Frontal cortex (tissue), 4 donors: ENCODE results near the gene RALGDS. TPM values are rescaled to one million over a fixed set of nuclear protein-coding genes. Genes with fewer than 3 reads are reported as not detected.

ENCODE experiments used
- DNase-seq, 2 donors: peaks; one replicate each; pipeline ENCODE4 v3.0.0; 2012; ENCODE audit warnings: low spot score in 2 of 2
- FAIRE-seq: peaks from 2 replicates; lab custom pipeline; 2012; peaks lifted over from hg19 to GRCh38; lab: Jason Lieb, UNC
- total RNA-seq: library from RNA; depleted of rRNA; stranded (reverse); fragments of >200 nt; gene quantifications from one replicate; pipeline ENCODE4 v1.2.3, GENCODE V29; 2014
- donor health status: control.
- donor health status: control.
- donor health status: control.

The RALGDS gene
- total RNA-seq, 1 donor from 2014 or later: 79.9 TPM

GRCh38 chr9:133121915-133122550 is 993 bp upstream of the RALGDS start:
- FAIRE-seq (no peak), DNase-seq (no peak)

- no peak for DNase-seq
- FAIRE-seq: no peak
Measured at GRCh38 chr9:133120501-133121197, 391 bp downstream of the RALGDS start.

- no peak for DNase-seq
- FAIRE-seq: no peak
Measured at GRCh38 chr9:133119846-133120500, 1.1 kb downstream of the RALGDS start.

GRCh38 chr9:133119103-133119845 is 1.8 kb downstream of the RALGDS start:
- FAIRE-seq: no peak

GRCh38 chr9:133118568-133118967 is 2.5 kb downstream of the RALGDS start:
- DNase-seq: no peak
- no peak for FAIRE-seq

More at GRCh38 chr9:133119103-133119845, 1.8 kb downstream of the RALGDS start:
- DNase-seq: peak in 1 of 2 donors; percentile 79

GRCh38 chr9:133118179-133118520 is 2.9 kb downstream of the RALGDS start:
- no peak for DNase-seq
- no peak for FAIRE-seq

- FAIRE-seq: no peak
- peak in 1 of 2 donors; percentile 73 for DNase-seq
Measured at GRCh38 chr9:133117271-133118178, 3.5 kb downstream of the RALGDS start.

- DNase-seq: no peak
- no peak for FAIRE-seq
Measured at GRCh38 chr9:133116346-133117231, 4.5 kb downstream of the RALGDS start.

GRCh38 chr9:133115604-133116345 is 5.3 kb downstream of the RALGDS start:
- FAIRE-seq (no peak), DNase-seq (no peak)

- DNase-seq (no peak), FAIRE-seq (no peak)
Measured at GRCh38 chr9:133114886-133115603, 6.0 kb downstream of the RALGDS start.

- DNase-seq (peak in 1 of 2 donors; percentile 63), FAIRE-seq (no peak)
Measured at GRCh38 chr9:133113949-133114885, 6.8 kb downstream of the RALGDS start.

- DNase-seq (no peak), FAIRE-seq (no peak)
Measured at GRCh38 chr9:133113163-133113948, 7.7 kb downstream of the RALGDS start.

GRCh38 chr9:133112663-133113026 is 8.4 kb downstream of the RALGDS start:
- FAIRE-seq: no peak
- DNase-seq: no peak

GRCh38 chr9:133111808-133112662 is 9.0 kb downstream of the RALGDS start:
- DNase-seq (no peak), FAIRE-seq (no peak)
